Measurements from ENCODE around the gene ADAT3. TPM values are rescaled to one million over a fixed set of nuclear protein-coding genes. Genes with fewer than 3 reads are reported as not detected.

The ADAT3 gene
- total and polyA plus RNA-seq, 11 donors: 1.2 to 5.1 (median 1.9) TPM

DNA sequence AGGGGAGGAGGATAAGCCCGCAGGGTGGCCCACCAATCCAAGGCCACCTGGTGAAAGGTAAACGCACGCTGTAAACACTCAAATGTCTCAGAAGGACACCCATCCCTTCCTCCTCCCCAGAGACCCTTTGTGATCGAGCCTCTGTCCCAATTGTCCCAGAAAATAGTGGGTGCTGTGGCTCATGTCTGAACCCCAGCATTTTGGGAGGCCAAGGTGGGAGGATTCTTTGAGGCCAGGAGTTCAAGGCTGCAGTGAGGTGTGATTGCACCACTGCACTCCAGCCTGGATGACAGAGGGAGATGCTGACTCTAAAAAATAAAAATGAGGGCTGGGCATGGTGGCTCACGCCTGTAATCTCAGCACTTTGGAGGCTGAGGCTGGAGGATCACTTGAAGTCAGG, 16.8 kb upstream of the ADAT3 start:
- Histone ChIP-seq H3K27me3 (no peaks in the 10 kb centered on the region), H3K4me1 (peaks cover 4 to 37% (median 12%) of the 10 kb centered on the region in 12 donors), H3K27ac (peak overlapping the region in 2 of 12 donors; percentile 64 to 74), H3K36me3 (no peaks in the 10 kb centered on the region), H3K4me3 (no peak overlapping the region), H3K9me3 (no peaks in the 10 kb centered on the region)
- 88 to 98% (median 92%) methylated on average over 4 to 5 of the region's 5 CpGs for WGBS, 4 donors
- intact Hi-C loops (cut with DNase I): no loop called here
- TF ChIP-seq, protein P1, sequence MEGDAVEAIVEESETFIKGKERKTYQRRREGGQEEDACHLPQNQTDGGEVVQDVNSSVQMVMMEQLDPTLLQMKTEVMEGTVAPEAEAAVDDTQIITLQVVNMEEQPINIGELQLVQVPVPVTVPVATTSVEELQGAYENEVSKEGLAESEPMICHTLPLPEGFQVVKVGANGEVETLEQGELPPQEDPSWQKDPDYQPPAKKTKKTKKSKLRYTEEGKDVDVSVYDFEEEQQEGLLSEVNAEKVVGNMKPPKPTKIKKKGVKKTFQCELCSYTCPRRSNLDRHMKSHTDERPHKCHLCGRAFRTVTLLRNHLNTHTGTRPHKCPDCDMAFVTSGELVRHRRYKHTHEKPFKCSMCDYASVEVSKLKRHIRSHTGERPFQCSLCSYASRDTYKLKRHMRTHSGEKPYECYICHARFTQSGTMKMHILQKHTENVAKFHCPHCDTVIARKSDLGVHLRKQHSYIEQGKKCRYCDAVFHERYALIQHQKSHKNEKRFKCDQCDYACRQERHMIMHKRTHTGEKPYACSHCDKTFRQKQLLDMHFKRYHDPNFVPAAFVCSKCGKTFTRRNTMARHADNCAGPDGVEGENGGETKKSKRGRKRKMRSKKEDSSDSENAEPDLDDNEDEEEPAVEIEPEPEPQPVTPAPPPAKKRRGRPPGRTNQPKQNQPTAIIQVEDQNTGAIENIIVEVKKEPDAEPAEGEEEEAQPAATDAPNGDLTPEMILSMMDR (IDR thresholded peaks at IDR 0.05): no peak
- no peak for TF ChIP-seq POLR2A (IDR thresholded peaks at IDR 0.05)
- no peak for DNase-seq
- ATAC-seq: no peak

DNA sequence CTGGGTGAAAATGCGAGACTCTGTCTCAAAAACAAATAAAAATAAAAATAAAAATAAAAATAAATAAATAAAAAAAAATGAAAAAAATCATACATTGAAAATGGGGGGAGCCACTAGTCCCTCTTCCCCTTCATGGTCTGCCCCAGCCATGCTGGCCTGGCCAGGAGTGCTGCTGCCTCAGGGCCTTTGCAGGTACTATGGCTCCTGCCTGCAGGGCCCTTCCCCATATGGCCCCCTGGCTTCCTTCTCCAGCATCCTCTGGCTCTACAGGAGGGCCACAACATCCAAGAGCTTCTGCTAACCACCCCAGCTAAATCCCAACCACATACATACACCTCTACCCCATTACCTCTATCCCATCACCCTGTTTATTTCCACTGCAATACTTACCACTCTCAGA, 15.3 kb upstream of the ADAT3 start:
- H3K36me3 ChIP-seq: no peaks in the 10 kb centered on the region
- no peak for DNase-seq
- TF ChIP-seq POLR2A (IDR thresholded peaks at IDR 0.05): no peak
- TF ChIP-seq, protein P1 (IDR thresholded peaks at IDR 0.05): no peak
- H3K9me3 ChIP-seq: no peaks in the 10 kb centered on the region
- intact Hi-C loops (cut with DNase I): no loop called here
- H3K4me3 ChIP-seq: no peak overlapping the region
- 97 to 100% (median 100%) methylated on average over 1 of the region's 1 CpG for WGBS, 4 donors
- H3K4me1 ChIP-seq: peaks cover 0 to 24% (median 1%) of the 10 kb centered on the region in 12 donors
- H3K27ac ChIP-seq: no peak overlapping the region
- H3K27me3 ChIP-seq: no peaks in the 10 kb centered on the region
- no peak for ATAC-seq

DNA sequence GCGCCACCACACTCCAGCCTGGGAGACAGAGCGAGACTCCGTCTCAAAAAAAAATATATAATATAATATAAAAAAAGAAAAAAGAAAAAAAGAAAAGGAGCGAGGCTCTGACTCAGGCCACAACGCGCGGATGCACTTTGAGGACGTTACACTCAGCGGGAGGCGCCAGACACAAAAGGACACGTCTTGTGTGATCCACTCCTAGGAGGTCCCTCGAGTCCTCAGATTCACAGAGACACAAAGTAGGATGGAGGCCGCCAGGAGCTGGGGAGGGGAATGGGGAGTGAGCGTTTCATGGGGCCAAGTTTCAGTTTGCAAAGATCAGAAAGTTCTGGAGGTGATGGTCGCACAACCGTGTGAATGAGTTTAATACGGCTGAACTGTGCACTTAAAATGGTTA, 11.4 kb upstream of the ADAT3 start:
- ATAC-seq: no peak
- Histone ChIP-seq H3K36me3 (no peaks in the 10 kb centered on the region), H3K9me3 (no peaks in the 10 kb centered on the region), H3K4me3 (no peak overlapping the region), H3K27ac (no peak overlapping the region), H3K27me3 (no peaks in the 10 kb centered on the region), H3K4me1 (peaks cover 0 to 37% (median 12%) of the 10 kb centered on the region in 12 donors)
- no peak for DNase-seq
- WGBS, 4 donors: 87 to 90% (median 89%) methylated on average over 17 of the region's 17 CpGs
- TF ChIP-seq, protein P1 (IDR thresholded peaks at IDR 0.05): no peak
- no peak for TF ChIP-seq POLR2A (IDR thresholded peaks at IDR 0.05)
- intact Hi-C loops (cut with DNase I): no loop called here

DNA sequence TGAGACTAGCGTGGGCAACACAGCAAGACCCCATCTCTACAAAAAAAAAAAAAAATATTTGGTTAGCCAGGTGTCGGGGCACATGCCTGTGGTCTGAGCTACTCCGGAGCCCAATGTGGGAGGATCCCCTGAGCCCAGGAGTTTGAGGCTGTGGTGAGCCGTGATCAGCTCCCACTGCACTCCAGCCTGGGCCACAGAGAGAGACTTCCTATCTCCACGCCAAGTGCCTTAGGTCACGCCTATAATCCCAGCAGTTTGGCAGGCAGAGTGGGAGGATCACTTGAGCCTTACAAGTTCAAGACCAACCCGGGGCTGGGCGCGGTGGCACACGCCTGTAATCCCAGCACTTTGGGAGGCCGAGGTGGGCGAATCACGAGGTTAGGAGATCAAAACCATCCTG, 8.7 kb upstream of the ADAT3 start:
- peaks cover 0 to 37% (median 12%) of the 10 kb centered on the region in 12 donors for H3K4me1 ChIP-seq
- intact Hi-C loops (cut with DNase I): no loop called here
- ATAC-seq (no peak), DNase-seq (no peak)
- H3K36me3 ChIP-seq: no peaks in the 10 kb centered on the region
- peak overlapping the region in 2 of 12 donors; percentile 72 to 86 for H3K27ac ChIP-seq
- WGBS, 4 donors: 84 to 95% (median 87%) methylated on average over 11 to 13 of the region's 13 CpGs
- no peaks in the 10 kb centered on the region for H3K9me3 ChIP-seq
- no peak for TF ChIP-seq POLR2A (IDR thresholded peaks at IDR 0.05)
- TF ChIP-seq, protein P1 (IDR thresholded peaks at IDR 0.05): no peak
- H3K4me3 ChIP-seq: peak overlapping the region in 1 of 12 donors; percentile 44
- no peaks in the 10 kb centered on the region for H3K27me3 ChIP-seq
